Measurements from ENCODE around the gene TMEM106C. TPM values are rescaled to one million over a fixed set of nuclear protein-coding genes. Genes with fewer than 3 reads are reported as not detected.

TMEM106C gene
- total and polyA plus RNA-seq, 2 donors from 2014 or later = 51.7 to 126 TPM

DNA sequence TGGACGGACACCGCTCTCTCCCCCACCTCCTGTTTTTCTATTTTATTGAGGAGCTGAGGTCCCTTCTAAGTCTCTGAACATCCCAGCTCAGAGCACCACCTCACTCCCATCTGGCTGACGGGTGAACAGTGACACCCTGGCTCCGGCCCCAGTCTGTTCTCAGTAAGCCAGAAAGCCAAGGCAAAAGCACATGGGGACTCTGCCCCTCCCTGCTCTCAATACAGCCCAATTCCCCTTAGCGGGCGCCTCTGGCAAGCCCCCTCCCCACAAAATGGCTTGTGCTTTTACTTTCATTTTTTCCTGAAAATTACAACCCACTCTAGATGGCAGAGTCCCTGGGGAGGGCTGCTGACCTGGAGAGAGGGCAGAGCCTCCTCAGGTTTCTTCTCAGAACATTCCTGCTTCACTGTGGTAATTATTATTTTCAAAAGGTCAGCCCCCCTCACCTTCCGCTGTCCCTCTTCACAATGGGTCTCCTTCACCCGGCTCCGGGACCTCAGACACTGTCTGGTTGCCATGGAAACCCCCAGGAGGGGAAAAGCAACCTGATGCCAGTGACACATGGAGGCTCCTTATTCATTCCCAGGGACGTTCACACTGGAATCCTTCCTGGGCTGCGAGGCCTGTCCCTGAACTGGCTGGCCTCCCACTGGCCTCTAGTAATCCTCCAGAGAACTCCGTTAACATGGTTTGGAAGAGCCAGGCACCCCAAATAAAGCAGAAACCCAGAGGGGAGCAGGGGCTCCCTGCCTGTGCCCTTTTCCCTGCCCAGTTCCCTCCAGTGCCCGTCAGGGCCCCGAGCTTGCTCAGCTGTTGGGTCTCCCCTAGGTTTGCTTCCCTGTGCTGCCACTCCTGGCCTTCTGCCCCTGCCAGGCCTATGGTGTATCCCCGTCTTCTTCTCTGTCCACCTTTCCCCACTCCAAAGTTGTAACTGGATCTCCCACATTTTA is 25.0 kb downstream of the TMEM106C start:
- no peak for FAIRE-seq
- Histone ChIP-seq H3K9ac (ENCODE audit: low read length in 3 of 3) (no peak overlapping the region), H3K4me1 (ENCODE audit: control insufficient read depth in 2 of 3, insufficient read depth in 2 of 3, low read depth in 1 of 3, low read length in 3 of 3) (no peaks in the 10 kb centered on the region), H3K4me3 (ENCODE audit: low read length in 3 of 3) (no peak overlapping the region), H3K36me3 (ENCODE audit: control insufficient read depth in 2 of 3, insufficient read depth in 3 of 3, low read length in 3 of 3) (no peaks in the 10 kb centered on the region), H3K27me3 (ENCODE audit: control insufficient read depth, insufficient read depth, low read length) (no peaks in the 10 kb centered on the region), H3K27ac (ENCODE audit: low read depth in 2 of 2, low read length in 2 of 2) (no peak overlapping the region), H3K9me3 (ENCODE audit: control insufficient read depth in 2 of 3, insufficient read depth in 1 of 3, low read length in 3 of 3) (no peaks in the 10 kb centered on the region)
- peak; percentile 17 to 94 (median 88) for DNase-seq
- TF ChIP-seq, protein P1, sequence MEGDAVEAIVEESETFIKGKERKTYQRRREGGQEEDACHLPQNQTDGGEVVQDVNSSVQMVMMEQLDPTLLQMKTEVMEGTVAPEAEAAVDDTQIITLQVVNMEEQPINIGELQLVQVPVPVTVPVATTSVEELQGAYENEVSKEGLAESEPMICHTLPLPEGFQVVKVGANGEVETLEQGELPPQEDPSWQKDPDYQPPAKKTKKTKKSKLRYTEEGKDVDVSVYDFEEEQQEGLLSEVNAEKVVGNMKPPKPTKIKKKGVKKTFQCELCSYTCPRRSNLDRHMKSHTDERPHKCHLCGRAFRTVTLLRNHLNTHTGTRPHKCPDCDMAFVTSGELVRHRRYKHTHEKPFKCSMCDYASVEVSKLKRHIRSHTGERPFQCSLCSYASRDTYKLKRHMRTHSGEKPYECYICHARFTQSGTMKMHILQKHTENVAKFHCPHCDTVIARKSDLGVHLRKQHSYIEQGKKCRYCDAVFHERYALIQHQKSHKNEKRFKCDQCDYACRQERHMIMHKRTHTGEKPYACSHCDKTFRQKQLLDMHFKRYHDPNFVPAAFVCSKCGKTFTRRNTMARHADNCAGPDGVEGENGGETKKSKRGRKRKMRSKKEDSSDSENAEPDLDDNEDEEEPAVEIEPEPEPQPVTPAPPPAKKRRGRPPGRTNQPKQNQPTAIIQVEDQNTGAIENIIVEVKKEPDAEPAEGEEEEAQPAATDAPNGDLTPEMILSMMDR (IDR thresholded peaks at IDR 0.05; ENCODE audit: borderline replicate concordance, extremely low read depth, insufficient read depth) = no peak
- intact Hi-C loops (cut with DNase I) = no loop called here

DNA sequence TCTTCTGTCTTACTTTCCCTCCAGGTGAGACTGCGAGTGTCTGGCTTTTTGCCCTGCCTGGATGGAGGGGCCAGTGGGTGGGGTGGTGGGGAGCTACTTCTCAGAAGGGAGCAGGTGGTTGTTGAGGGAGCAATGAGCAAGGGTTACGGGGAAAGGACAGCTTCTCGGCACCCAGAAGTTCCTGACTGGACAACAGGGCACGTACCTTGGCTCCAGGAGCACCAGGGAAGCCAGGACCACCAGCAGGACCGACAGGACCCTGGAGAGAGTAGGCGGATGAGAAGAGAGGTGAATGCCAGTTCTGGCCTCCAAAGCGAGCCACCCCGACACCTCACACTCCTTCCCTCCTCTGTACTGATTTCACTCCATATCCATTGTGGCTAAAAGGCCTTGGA is 25.6 kb downstream of the TMEM106C start:
- H3K4me3 ChIP-seq (ENCODE audit: low read length in 3 of 3) = no peak overlapping the region
- no peak overlapping the region for H3K9ac ChIP-seq (ENCODE audit: low read length in 3 of 3)
- H3K9me3 ChIP-seq (ENCODE audit: control insufficient read depth in 2 of 3, insufficient read depth in 1 of 3, low read length in 3 of 3) = no peaks in the 10 kb centered on the region
- no peak overlapping the region for H3K27ac ChIP-seq (ENCODE audit: low read depth in 2 of 2, low read length in 2 of 2)
- TF ChIP-seq, protein P1 (IDR thresholded peaks at IDR 0.05; ENCODE audit: borderline replicate concordance, extremely low read depth, insufficient read depth) = no peak
- H3K4me1 ChIP-seq (ENCODE audit: control insufficient read depth in 2 of 3, insufficient read depth in 2 of 3, low read depth in 1 of 3, low read length in 3 of 3) = no peaks in the 10 kb centered on the region
- no peak for FAIRE-seq
- no peaks in the 10 kb centered on the region for H3K36me3 ChIP-seq (ENCODE audit: control insufficient read depth in 2 of 3, insufficient read depth in 3 of 3, low read length in 3 of 3)
- no peaks in the 10 kb centered on the region for H3K27me3 ChIP-seq (ENCODE audit: control insufficient read depth, insufficient read depth, low read length)
- DNase-seq = peak in 1 of 5 donors; percentile 34
- intact Hi-C loops (cut with DNase I) = no loop called here

DNA sequence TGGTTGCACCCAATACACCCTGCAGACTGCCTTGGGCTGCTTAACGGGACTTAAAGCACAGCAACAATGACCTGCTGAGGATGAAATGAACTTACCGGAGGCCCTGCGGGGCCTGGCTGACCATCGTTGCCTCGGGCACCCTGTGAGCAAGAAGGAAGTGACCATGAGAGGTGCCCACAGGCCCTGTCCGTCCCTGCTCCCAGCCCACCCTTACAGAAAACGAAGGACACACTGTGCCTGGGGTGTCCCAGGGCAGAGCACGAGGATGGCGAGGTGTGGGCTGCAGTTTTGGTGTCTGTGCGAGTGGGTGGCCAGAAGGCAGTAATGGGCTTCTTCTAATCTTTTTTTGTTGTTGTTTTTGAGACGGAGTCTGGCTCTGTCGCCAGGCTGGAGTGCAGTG is 26.3 kb downstream of the TMEM106C start:
- H3K4me3 ChIP-seq (ENCODE audit: low read length in 3 of 3) = no peak overlapping the region
- no peaks in the 10 kb centered on the region for H3K4me1 ChIP-seq (ENCODE audit: control insufficient read depth in 2 of 3, insufficient read depth in 2 of 3, low read depth in 1 of 3, low read length in 3 of 3)
- intact Hi-C loops (cut with DNase I) = no loop called here
- TF ChIP-seq, protein P1 (IDR thresholded peaks at IDR 0.05; ENCODE audit: borderline replicate concordance, extremely low read depth, insufficient read depth) = no peak
- FAIRE-seq = no peak
- H3K27me3 ChIP-seq (ENCODE audit: control insufficient read depth, insufficient read depth, low read length) = no peaks in the 10 kb centered on the region
- H3K27ac ChIP-seq (ENCODE audit: low read depth in 2 of 2, low read length in 2 of 2) = no peak overlapping the region
- H3K9ac ChIP-seq (ENCODE audit: low read length in 3 of 3) = no peak overlapping the region
- no peaks in the 10 kb centered on the region for H3K36me3 ChIP-seq (ENCODE audit: control insufficient read depth in 2 of 3, insufficient read depth in 3 of 3, low read length in 3 of 3)
- no peaks in the 10 kb centered on the region for H3K9me3 ChIP-seq (ENCODE audit: control insufficient read depth in 2 of 3, insufficient read depth in 1 of 3, low read length in 3 of 3)
- DNase-seq = peak in 1 of 5 donors; percentile 43
